Measurements from ENCODE around the gene TMEM127. TPM values are rescaled to one million over a fixed set of nuclear protein-coding genes. Genes with fewer than 3 reads are reported as not detected.

The TMEM127 gene
- total and polyA plus RNA-seq, 3 experiments from 2014 or later: 29.8 to 46.8 (median 33.4) TPM

GRCh38 chr2:96247009-96247408 is 18.8 kb downstream of the TMEM127 start:
- peaks cover 24 to 42% (median 34%) of the 10 kb centered on the region in 3 donors for H3K4me1 Mint-ChIP-seq
- Histone ChIP-seq H3K4me3 (ENCODE audit: low read length) (no peak overlapping the region), H3K4me1 (ENCODE audit: insufficient read depth, low read length) (peaks cover 26% of the 10 kb centered on the region), H3K9me3 (ENCODE audit: low read length) (no peaks in the 10 kb centered on the region), H3K27ac (ENCODE audit: low read depth, low read length) (no peak overlapping the region), H3K36me3 (ENCODE audit: insufficient read depth, low read length) (peaks cover 5% of the 10 kb centered on the region), H3K27me3 (ENCODE audit: insufficient read depth, low read length, poor library complexity, severe bottlenecking) (no peaks in the 10 kb centered on the region)
- no peak for DNase-seq
- no peaks in the 10 kb centered on the region for H3K9me3 Mint-ChIP-seq
- no peak overlapping the region for H3K4me3 Mint-ChIP-seq
- POLR2A ChIA-PET: no interaction called here
- no peaks in the 10 kb centered on the region for H3K27me3 Mint-ChIP-seq
- H3K36me3 Mint-ChIP-seq: peaks cover 0 to 19% (median 3%) of the 10 kb centered on the region in 3 donors
- peak overlapping the region in 7 of 8 donors; percentile 18 to 83 (median 45) for H3K27ac Mint-ChIP-seq
- CTCF ChIA-PET: no interaction called here

DNA sequence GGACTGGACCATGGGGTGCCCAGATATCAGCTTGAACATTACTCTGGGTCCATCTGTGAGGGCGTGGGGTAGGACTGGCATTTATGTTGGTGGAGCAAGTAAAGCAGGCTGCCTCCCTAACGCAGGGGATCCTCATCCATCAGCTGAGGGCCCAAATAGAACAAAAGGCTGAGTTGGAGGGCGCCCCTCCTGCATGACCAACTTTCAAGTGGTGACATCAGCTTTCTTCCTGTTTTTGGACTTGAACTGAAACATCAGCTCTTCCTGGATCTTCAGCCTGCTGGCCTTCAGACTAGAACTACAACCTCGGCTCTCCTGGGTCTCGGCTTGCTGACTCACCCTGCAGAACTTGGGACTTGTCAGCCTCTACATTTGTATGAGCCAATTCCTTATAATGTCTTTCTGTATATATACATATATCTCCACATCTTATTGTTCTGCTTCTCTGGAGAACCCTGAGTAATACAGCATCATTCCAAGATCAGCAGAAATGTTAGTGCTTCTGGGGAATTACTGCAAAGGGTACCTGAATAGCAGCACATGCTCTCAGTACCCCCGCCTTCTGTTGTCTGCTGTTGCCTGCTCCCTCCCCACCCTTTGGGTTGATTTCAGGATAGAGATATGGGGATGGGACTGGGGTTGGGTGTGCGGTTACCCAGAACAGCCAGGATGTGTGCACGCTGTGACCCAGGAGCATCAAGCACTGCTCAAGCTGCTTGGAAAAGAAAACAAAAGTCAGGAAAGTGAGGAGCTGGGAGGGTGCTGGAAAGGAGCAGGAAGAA is 20.0 kb downstream of the TMEM127 start:
- no peaks in the 10 kb centered on the region for H3K36me3 ChIP-seq (ENCODE audit: insufficient read depth, low read length)
- Mint-ChIP-seq H3K9me3 (no peaks in the 10 kb centered on the region), H3K4me3 (no peak overlapping the region), H3K27ac (peak overlapping the region in 7 of 8 donors; percentile 11 to 85 (median 52)), H3K27me3 (no peaks in the 10 kb centered on the region), H3K4me1 (peaks cover 35 to 52% (median 46%) of the 10 kb centered on the region in 3 donors), H3K36me3 (peaks cover 0 to 12% (median 0%) of the 10 kb centered on the region in 3 donors)
- no peaks in the 10 kb centered on the region for H3K27me3 ChIP-seq (ENCODE audit: insufficient read depth, low read length, poor library complexity, severe bottlenecking)
- CTCF ChIA-PET: no interaction called here
- no peaks in the 10 kb centered on the region for H3K9me3 ChIP-seq (ENCODE audit: low read length)
- no peak for DNase-seq
- peaks cover 38% of the 10 kb centered on the region for H3K4me1 ChIP-seq (ENCODE audit: insufficient read depth, low read length)
- H3K4me3 ChIP-seq (ENCODE audit: low read length): no peak overlapping the region
- H3K27ac ChIP-seq (ENCODE audit: low read depth, low read length): no peak overlapping the region
- POLR2A ChIA-PET: no interaction called here

- H3K9me3 ChIP-seq (ENCODE audit: low read length): no peaks in the 10 kb centered on the region
- no peak overlapping the region for H3K4me3 ChIP-seq (ENCODE audit: low read length)
- H3K4me1 ChIP-seq (ENCODE audit: insufficient read depth, low read length): peaks cover 40% of the 10 kb centered on the region
- no peak overlapping the region for H3K4me3 Mint-ChIP-seq
- H3K27me3 ChIP-seq (ENCODE audit: insufficient read depth, low read length, poor library complexity, severe bottlenecking): no peaks in the 10 kb centered on the region
- H3K9me3 Mint-ChIP-seq: no peaks in the 10 kb centered on the region
- no peak overlapping the region for H3K27ac ChIP-seq (ENCODE audit: low read depth, low read length)
- H3K36me3 Mint-ChIP-seq: no peaks in the 10 kb centered on the region
- POLR2A ChIA-PET: no interaction called here
- H3K36me3 ChIP-seq (ENCODE audit: insufficient read depth, low read length): no peaks in the 10 kb centered on the region
- no peaks in the 10 kb centered on the region for H3K27me3 Mint-ChIP-seq
- no peak for DNase-seq
- CTCF ChIA-PET: no interaction called here
- peaks cover 35 to 54% (median 42%) of the 10 kb centered on the region in 3 donors for H3K4me1 Mint-ChIP-seq
- H3K27ac Mint-ChIP-seq: no peak overlapping the region
Observed at GRCh38 chr2:96243843-96244242, 22.0 kb downstream of the TMEM127 start.

- peaks cover 40% of the 10 kb centered on the region for H3K4me1 ChIP-seq (ENCODE audit: insufficient read depth, low read length)
- POLR2A ChIA-PET: interaction anchor here (0.5 to 1.7 kb wide), 4 partner anchors 11 to 94 kb away, joined by 3 to 15 read pairs (median 4); partner anchors contain the start of genes NCAPH and STARD7
- CTCF ChIA-PET: interaction anchor here (0.8 to 1.4 kb wide), 5 partner anchors 9 to 616 kb away, joined by 3 to 4 read pairs (median 3); partner anchors contain the start of gene ANKRD39
Observed at GRCh38 chr2:96241900-96242611, 23.7 kb downstream of the TMEM127 start.

DNA sequence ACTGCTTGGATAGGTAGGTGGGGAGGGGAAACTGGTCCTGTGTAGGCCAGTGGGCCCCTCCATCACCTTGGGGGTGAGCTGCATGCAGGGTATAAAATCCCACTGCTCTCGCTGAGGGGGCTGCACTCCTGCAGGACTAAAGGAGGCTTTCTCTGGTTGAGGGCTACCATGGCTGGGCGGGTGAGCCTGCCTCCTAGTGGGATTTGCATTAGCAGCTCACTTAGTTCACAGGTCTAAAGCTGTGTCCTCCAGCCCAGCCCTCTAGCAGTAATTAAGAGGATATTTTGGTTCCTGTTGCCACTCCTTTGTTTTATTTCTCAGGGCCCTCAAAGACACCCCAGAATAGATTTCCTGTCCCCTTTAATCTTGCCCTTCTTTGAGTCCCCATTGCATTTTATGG is 24.6 kb downstream of the TMEM127 start:
- Mint-ChIP-seq H3K27me3 (no peaks in the 10 kb centered on the region), H3K4me1 (peaks cover 25 to 45% (median 37%) of the 10 kb centered on the region in 3 donors), H3K4me3 (peak overlapping the region in 5 of 7 donors; percentile 58 to 79 (median 76)), H3K9me3 (no peaks in the 10 kb centered on the region), H3K27ac (peak overlapping the region; percentile 91 to 99 (median 96)), H3K36me3 (peaks cover 0 to 1% (median under 1%) of the 10 kb centered on the region in 3 donors)
- ChIA-PET CTCF (interaction anchor here (0.8 to 1.4 kb wide), 4 partner anchors 8 to 617 kb away, joined by 3 to 4 read pairs (median 3); partner anchors contain the start of gene ANKRD39), POLR2A (interaction anchor here (0.5 to 1.7 kb wide), 4 partner anchors 10 to 94 kb away, joined by 3 to 15 read pairs (median 4); partner anchors contain the start of genes NCAPH and STARD7)
- no peak overlapping the region for H3K4me3 ChIP-seq (ENCODE audit: low read length)
- no peak overlapping the region for H3K27ac ChIP-seq (ENCODE audit: low read depth, low read length)
- H3K36me3 ChIP-seq (ENCODE audit: insufficient read depth, low read length): no peaks in the 10 kb centered on the region
- DNase-seq: no peak
- H3K4me1 ChIP-seq (ENCODE audit: insufficient read depth, low read length): peaks cover 39% of the 10 kb centered on the region
- H3K27me3 ChIP-seq (ENCODE audit: insufficient read depth, low read length, poor library complexity, severe bottlenecking): no peaks in the 10 kb centered on the region
- H3K9me3 ChIP-seq (ENCODE audit: low read length): no peaks in the 10 kb centered on the region

More at GRCh38 chr2:96241900-96242611, 23.7 kb downstream of the TMEM127 start:
- H3K4me3 ChIP-seq (ENCODE audit: low read length): peak overlapping the region; percentile 30
- DNase-seq: peak; percentile 27 to 69 (median 40)
- Mint-ChIP-seq H3K36me3 (peaks cover 0 to 1% (median 0%) of the 10 kb centered on the region in 3 donors), H3K27me3 (no peaks in the 10 kb centered on the region), H3K27ac (peak overlapping the region; percentile 91 to 99 (median 96)), H3K4me1 (peaks cover 33 to 52% (median 41%) of the 10 kb centered on the region in 3 donors), H3K4me3 (peak overlapping the region; percentile 32 to 88 (median 76)), H3K9me3 (no peaks in the 10 kb centered on the region)
- H3K27ac ChIP-seq (ENCODE audit: low read depth, low read length): peak overlapping the region; percentile 71
- H3K36me3 ChIP-seq (ENCODE audit: insufficient read depth, low read length): no peaks in the 10 kb centered on the region
- H3K27me3 ChIP-seq (ENCODE audit: insufficient read depth, low read length, poor library complexity, severe bottlenecking): no peaks in the 10 kb centered on the region
- no peaks in the 10 kb centered on the region for H3K9me3 ChIP-seq (ENCODE audit: low read length)

- Histone ChIP-seq H3K27me3 (ENCODE audit: insufficient read depth, low read length, poor library complexity, severe bottlenecking) (no peaks in the 10 kb centered on the region), H3K27ac (ENCODE audit: low read depth, low read length) (no peak overlapping the region), H3K9me3 (ENCODE audit: low read length) (no peaks in the 10 kb centered on the region), H3K36me3 (ENCODE audit: insufficient read depth, low read length) (no peaks in the 10 kb centered on the region), H3K4me1 (ENCODE audit: insufficient read depth, low read length) (peaks cover 32% of the 10 kb centered on the region), H3K4me3 (ENCODE audit: low read length) (no peak overlapping the region)
- H3K9me3 Mint-ChIP-seq: no peaks in the 10 kb centered on the region
- CTCF ChIA-PET: interaction anchor here (1.2 to 1.4 kb wide), 3 partner anchors 16 to 67 kb away, joined by 4 to 5 read pairs (median 4); partner anchors contain the start of gene STARD7
- peak overlapping the region in 2 of 7 donors; percentile 28 to 81 for H3K4me3 Mint-ChIP-seq
- no peak for DNase-seq
- POLR2A ChIA-PET: no interaction called here
- peaks cover 0 to 3% (median 1%) of the 10 kb centered on the region in 3 donors for H3K36me3 Mint-ChIP-seq
- peak overlapping the region; percentile 4 to 98 (median 96) for H3K27ac Mint-ChIP-seq
- no peaks in the 10 kb centered on the region for H3K27me3 Mint-ChIP-seq
- H3K4me1 Mint-ChIP-seq: peaks cover 19 to 38% (median 30%) of the 10 kb centered on the region in 3 donors
Observed at GRCh38 chr2:96240341-96241038, 25.3 kb downstream of the TMEM127 start.

DNA sequence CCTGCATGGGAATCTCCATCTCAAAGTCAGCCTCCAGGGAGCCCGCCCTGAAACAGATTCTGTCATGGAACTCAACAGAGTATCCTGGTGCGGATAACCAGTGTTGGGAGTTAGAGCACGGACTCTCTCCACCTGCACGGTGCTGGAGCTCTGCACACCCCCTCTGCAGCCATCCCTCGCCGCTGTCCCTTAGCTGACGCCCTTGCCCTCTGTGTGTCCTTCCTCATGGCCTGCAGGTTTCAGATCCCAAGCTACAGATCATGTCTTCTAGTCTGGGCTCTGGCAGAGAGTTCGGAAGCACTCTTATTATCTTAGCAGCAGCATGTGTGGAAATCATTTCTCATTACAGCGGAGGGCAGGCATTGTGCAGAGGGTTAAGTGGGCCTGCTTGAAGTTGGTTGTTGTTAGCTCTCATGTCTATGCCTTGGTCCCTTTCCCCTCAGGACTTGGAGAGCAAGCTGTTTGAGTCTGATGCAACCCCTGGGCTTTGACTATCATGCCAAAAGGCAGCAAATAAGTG is 26.0 kb downstream of the TMEM127 start:
- peaks cover 27% of the 10 kb centered on the region for H3K4me1 ChIP-seq (ENCODE audit: insufficient read depth, low read length)
- H3K4me3 Mint-ChIP-seq: no peak overlapping the region
- peak overlapping the region in 6 of 8 donors; percentile 7 to 96 (median 25) for H3K27ac Mint-ChIP-seq
- no peak overlapping the region for H3K27ac ChIP-seq (ENCODE audit: low read depth, low read length)
- peaks cover 0 to 3% (median 1%) of the 10 kb centered on the region in 3 donors for H3K36me3 Mint-ChIP-seq
- H3K36me3 ChIP-seq (ENCODE audit: insufficient read depth, low read length): no peaks in the 10 kb centered on the region
- H3K27me3 ChIP-seq (ENCODE audit: insufficient read depth, low read length, poor library complexity, severe bottlenecking): no peaks in the 10 kb centered on the region
- no peak for DNase-seq
- H3K27me3 Mint-ChIP-seq: no peaks in the 10 kb centered on the region
- H3K9me3 Mint-ChIP-seq: no peaks in the 10 kb centered on the region
- no peak overlapping the region for H3K4me3 ChIP-seq (ENCODE audit: low read length)
- POLR2A ChIA-PET: no interaction called here
- H3K9me3 ChIP-seq (ENCODE audit: low read length): no peaks in the 10 kb centered on the region
- CTCF ChIA-PET: interaction anchor here (1.0 to 1.4 kb wide), 3 partner anchors 17 to 101 kb away, joined by 4 to 5 read pairs (median 4); partner anchors contain the start of genes ASTL and STARD7
- peaks cover 19 to 34% (median 27%) of the 10 kb centered on the region in 3 donors for H3K4me1 Mint-ChIP-seq
